ENCODE results near the gene CDKAL1.
"Not testable (repeated sequence)": the region's sequence is repeated elsewhere in the genome, so short reads cannot be mapped to it uniquely, and the experiment has no call there.

CDKAL1 gene

DNA sequence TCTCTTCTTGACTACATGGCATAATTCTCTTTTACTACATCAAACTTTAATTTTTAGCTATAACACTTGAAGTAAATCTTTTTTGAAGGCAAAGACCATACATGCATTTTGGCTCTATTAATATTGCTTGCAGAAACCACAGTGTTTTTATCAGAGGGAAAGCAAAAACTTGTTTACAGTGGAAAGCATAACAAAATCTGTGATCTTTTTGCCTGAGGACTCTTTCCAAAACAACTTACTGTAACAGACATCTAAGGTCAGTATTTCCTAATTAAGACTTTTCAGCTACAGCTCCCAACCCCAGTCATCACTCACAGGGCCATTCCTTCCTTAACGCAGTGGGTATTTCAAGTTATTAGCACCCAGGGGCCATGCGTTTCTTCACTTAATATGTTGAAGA is 274.7 kb downstream of the CDKAL1 start:
- no peak for DNase-seq

DNA sequence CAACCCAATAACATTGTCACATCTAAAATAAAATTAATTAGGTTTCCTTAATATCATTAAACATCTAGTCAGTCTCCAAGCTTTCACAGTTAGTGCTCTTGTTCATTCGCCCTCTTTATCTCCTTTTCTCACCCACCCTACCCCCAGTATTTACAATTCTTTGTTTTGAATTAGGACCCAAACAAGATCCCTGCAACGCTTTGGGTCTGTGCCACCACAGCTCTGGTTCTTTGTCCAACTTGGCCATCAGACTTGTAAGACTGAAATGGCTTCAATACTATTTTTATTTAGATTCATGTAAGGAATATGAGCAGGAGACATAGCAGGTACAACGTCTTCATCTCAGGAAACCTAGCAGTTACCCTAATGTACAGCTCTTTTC is 276.5 kb downstream of the CDKAL1 start:
- DNase-seq, result no peak

DNA sequence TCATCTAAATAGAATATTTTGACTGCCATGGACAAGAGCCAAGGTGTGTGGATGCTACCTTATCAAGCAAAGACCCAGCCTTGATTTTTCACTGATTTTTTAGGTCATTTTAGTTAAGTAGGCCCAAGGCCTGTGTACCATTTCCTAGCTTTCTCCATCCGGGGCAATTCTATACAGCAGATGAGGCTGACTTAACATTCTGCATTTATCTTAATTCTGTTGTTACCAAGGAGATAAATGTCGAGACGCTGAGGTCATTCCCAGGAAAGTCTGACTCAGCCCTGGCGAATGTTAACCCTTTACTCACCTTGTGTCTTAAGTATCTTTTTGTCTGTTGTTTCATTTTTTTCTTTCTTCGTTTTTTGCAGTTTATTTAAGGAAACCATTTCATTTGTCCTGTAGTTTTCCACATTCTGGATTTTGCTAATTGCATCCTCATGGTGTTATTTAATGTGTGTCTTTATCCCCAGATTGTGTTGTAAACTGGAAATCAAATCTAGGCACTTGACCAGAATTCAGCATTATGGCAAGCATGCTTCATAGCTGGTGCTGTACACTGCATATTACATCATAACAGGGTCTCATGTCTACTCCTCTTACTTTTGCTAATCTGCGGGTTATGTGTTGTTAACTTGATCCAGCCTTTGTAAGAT is 277.0 kb downstream of the CDKAL1 start:
- DNase-seq, result peak in 1 of 2 donors; percentile 3

DNA sequence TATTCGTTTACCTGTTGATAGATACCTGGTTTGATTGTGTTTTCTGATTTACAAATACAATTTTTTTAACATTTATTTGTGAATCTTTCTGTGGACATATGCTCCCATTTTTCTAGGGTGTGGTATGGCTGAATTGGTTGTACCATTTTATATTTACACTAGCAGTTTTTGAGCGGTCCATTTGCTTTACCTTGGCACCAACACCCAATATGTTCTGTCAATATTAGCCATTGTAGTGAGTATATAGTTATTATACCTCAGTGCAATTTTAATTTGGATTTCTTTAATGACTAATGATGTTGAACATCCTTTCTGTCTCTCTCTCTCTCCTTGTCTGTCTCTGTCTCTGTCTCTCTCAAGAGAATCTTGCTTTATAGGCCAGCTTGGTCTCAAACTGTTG is 278.5 kb downstream of the CDKAL1 start:
- DNase-seq, result no peak

DNA sequence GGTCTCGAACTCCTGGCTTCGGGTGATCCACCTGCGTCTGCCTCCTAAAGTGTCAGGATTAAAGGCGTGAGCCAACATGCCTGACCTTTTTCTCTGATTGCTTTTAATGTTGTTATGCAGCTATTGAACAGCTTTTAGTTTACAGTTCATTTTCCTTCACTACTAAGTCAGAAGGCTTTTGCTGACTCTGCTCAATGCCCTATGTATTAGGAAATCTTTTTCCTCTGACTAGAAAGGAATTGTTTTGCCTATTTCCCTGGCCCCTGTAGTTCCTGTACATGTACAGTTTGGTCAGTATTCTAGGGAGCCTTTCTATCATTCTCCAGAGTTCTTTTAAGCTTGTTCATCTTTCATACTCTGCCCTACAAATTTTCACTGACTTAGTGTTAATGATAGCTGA is 280.2 kb downstream of the CDKAL1 start:
- no peak for DNase-seq

DNA sequence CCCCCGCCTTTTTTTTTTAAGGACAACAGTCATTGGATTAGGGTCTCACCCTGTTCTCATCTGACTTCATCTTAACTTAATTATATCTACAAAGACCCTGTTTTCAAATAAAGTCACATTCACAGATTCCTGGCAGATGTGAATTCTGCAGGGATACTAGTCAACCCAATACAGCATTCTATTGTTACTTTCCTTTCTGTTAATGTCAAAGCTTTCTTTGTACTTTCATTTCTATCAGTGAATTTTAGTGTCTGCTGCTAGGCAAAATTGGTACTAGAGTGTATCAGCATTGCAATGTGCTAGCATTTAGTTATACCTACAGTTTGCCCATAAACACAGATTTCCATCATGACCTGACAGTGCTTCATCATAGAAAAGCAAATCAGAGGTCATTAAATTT is 281.9 kb downstream of the CDKAL1 start:
- DNase-seq, result no peak

DNA sequence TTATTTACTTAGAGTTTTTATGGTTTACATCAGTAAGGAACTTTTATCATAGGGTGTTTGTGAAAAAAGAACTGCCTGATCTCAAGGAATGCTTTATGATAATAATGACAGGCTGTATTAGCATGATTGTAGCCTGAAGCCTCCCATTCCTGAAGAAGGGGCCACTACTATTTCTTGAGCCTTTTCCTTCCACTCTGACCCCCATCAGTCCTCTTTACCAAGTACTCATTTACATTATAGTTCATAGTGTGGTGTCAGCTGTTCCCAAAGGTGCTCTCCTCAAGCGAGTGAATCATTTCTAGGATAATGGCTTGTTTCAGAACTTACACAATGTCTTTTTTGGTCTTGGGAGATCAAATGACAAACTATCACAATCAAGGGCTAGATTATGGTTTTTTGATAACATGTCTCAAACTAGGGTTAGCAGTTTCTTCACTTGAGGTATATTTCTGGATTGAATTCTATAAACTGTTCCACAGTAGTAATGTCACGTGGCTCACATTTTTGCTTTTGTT is 283.6 kb downstream of the CDKAL1 start:
- DNase-seq, result no peak

DNA sequence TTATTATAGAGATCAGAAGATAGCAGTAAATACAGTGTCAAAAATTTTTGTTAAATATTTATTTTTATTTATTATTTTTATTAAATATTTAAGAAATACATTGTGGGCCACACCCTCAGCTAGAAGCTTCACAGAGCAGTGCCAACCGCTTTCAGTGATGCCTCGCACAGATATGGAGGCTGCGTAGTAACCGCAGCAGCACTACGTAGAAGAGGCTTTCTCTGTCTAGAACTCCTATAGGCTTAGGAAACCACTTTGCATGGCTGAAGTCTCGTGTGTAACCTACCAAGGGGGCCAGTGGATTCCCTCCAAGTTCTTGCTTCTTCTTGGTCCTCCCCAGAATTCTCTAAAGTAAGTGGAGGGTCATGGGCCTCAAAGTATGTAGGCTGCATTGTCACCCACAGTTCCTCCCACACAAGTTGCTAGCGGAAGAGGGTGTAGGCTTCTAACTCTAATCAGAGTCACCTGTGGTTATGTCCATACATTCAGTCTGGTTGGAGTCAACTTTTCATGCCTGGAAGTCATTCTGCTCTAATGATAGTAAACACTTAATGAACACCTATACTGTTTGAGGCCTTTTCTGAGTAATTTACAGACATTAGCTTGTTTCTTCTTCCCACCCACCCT is 285.6 kb downstream of the CDKAL1 start:
- DNase-seq, result no peak

DNA sequence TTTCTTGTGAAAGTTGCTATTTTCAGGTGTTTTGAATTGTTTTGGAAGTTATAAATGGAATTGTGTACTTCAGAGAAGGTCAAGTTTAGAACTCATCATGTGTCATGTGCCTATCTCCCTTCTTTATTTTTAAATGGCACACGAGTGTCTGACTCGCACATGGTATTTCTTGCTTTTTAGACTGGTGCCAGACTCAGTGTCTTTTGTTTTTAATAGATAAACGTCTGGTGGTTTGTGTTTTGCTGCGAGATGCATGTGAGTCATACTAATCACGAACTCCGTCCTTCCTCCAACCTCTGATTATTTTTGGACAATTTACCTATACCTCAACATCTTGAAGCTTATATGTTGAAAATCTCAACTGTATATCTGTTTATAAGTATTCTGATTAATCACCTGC is 292.1 kb downstream of the CDKAL1 start:
- DNase-seq, result no peak

DNA sequence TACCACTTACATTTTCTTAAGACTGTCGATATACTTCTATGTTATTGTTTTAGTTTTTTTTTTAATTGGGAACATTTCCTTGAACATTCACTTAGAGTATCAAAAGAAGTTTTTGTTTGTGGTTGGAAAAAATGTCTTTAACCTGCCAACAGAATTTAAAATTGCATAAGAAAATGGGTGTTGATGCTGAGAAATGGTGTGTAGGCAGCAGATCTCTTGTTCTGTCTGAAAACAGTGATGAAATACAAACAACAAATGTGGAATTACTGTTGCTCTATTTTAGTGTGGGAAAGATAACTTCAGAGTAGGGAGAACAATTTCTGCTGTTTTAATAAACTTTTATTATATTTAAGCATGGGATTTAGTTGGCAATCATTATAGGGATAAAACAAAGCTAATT is 293.5 kb downstream of the CDKAL1 start:
- no peak for DNase-seq

DNA sequence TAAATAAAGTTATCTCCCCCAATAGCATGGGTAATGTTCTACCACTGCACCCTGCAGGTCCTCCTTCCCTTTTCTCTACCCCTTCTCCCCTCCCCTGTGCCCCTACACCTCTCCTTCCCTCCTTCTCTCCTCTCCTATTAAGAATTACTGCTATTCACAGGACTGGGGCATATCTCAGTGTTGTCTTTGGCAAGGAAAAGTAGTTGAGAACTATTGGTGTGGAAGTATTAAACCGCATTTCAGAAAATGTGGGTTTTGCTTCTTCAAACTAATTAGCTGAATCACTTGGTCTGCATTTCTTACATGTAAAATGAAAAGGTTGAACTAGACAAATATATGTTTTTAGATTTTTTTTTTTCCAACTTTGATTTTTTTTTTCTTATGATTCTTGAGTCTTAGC is 296.3 kb downstream of the CDKAL1 start:
- DNase-seq, result no peak

DNA sequence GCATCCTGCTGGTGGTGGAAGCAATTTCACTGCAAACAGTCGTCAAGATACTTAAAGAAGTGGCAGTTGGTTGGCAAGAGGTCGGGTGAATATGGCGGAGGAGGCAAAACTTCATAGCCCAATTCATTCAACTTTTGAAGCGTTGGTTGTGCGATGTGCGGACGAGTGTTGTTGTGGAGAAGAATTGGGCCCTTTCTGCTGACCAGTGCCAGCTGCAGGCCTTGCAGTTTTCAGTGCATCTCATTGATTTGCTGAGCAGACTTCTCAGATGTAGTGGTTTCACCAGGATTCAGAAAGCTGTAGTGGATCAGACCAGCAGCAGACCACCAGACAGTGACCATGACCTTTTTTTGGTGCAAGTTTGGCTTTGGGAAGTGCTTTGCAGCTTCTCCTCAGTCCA is 297.0 kb downstream of the CDKAL1 start:
- DNase-seq, result not testable (repeated sequence)

DNA sequence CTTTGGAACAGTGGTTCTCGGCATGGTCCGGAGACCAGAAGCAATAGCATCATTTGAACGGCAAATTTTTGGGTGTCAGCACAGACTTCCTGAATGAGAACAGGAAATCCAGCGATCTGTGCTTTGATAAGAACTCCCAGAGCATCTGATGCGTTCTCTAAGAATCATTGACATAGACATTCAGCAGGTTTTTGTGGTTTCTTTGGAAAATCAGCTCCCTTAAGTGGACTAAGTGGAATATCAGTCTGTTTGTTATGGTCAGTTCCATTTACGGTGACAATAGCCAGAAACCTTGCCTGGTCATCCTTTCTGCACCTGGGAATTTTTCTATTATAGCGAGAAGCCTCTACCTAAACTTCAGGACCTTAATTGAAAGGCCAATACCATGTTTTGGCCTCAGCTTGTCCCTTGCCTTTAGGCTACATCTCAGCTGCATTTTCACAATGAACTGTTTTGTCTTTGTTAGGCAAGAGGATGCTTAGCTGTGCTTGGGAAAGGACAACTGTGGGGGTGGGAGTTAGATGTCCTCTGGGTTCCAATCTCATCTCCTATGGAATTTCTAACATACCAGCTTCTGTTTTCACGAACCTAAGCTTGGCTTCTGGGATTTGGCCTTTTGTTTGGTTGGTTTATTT is 299.7 kb downstream of the CDKAL1 start:
- no peak for DNase-seq

DNA sequence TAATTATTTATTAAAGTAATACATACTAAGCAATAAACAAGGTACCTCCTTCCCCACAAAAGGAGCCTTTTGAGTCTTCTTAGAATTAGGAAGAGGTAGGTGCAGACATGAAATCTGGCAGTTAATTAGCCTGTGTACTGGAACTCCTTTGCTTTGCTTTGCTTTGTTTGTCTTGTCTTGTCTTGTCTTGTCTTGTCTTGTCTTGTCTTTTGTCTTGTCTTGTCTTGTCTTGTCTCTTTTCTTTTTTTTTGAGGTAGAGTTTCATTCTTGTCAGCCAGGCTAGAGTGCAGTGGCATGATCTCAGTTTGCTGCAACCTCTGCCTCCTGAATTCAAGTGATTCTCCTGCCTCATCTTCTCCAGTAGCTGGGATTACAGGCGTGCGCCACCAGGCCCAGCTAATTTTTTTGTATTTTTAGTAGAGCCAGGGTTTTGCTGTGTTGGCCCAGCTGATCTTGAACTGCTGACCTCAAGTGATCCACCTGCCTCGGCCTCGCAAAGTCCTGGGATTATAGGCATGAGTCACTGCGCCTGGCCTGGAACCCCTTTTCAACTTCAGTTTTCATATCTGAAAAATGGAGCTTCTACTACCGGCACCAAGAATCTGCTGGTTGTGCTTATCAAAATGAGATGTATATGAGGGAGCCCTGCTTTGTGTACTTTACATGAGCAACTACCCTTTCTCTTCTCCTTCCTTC is 301.2 kb downstream of the CDKAL1 start:
- no peak for DNase-seq

DNA sequence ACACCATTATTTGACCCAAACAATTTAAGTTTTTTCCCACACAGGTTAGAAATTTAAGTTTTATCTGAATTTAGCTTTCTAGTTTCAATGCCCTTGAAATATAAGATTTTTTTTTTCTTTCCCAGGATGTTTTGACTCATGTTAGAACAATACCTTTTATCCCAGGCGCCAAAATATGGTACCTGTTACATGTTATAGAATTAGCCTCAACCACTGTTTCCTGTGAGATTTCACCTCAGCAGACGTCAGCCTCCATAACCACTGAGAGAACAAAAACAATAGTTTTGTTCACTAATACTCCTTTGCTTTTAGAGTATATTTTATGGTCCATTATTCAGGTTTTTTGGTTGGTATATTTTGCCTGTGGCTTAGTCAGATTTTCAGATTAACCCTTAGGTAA is 302.9 kb downstream of the CDKAL1 start:
- DNase-seq, result no peak

DNA sequence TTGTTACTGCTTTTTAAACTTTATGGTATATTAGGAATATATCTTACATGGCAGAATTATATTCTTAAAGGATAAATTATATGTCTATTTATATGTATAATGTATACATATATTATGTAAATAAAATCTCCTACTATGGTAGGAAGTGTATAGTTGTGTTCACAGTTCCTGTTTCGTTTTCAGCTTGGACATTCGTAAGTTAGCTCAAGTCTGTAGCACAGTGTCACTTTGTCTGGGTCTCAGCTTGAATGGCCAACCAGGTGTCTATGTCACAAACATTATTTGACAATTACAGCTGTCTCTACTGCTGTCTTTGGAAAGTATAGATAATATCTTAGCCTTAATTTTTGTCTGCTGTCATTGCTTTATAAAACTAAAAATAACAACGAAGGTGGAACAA is 303.9 kb downstream of the CDKAL1 start:
- no peak for DNase-seq

DNA sequence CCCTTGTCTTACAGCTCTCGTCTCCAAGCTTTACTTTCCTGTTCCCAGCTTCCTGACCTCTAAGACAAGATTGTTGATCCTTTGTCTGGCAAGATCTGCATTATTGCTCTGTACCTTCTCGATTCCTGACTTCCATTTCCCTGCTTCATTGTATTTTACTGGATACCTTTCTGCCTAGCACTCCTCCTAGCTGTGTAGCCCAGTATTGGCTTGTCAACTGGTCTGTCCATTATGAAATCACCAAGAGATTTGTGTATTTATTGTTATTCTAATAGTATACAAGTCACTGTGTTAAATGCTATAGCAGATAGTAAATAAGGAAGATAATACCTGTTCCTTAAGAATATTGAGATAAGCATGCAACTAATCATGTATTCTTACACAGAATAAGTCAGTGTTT is 305.4 kb downstream of the CDKAL1 start:
- no peak for DNase-seq

DNA sequence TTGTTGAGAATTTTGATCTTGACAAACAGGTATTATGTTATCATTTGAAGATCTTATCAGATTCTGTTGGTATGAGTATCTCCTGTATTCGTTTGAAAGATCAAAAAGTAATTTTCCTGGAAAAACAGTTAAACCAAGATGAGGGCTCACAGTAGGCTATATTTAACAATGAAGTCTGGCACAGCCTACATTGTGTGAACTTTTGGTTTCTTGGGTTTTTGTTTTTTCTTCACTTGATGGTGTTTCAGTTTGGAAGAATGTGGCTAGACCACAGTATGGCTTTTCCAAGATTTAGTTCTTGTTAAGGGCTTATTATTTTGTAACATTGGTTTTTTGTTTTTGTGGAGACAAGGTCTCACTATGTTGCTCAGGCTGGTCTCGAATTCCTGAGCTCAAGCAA is 306.4 kb downstream of the CDKAL1 start:
- no peak for DNase-seq

DNA sequence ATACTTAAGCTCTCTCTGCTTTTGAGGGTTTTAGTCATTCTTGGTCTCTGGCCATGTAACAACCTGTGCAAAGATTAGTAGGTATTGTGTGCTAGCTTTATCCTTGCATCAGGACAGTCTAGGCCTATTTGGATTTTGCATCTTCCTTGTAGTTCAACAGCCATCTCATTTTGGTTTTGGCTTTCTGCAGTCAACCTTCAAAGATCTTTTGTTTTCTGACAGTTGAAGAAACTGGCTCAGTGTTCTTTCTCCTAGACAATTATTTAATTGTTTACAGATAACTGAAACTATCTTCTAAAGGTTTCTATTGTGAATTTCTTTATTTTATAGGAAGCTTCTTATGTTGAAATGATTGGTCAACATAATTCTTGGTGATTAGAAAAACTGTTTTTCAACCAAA is 307.5 kb downstream of the CDKAL1 start:
- no peak for DNase-seq

DNA sequence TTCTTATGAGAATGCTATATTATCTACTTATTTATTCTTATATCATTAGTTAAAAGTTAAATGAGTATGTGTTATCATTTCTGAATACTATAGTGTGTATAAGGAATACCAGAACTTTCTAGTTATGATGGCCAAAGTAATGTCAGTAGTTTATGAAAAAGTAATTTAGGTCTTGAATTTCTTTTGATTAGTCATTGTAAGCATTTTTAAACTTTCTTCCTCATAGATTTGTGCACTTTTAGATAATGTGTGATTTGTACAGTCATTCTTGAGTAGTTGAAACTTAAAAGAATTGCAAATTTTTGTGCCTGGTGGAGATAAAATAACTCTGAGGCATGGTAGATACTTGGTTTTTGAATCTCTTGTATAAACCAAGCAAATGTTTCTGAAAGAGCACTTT is 311.3 kb downstream of the CDKAL1 start:
- no peak for DNase-seq

DNA sequence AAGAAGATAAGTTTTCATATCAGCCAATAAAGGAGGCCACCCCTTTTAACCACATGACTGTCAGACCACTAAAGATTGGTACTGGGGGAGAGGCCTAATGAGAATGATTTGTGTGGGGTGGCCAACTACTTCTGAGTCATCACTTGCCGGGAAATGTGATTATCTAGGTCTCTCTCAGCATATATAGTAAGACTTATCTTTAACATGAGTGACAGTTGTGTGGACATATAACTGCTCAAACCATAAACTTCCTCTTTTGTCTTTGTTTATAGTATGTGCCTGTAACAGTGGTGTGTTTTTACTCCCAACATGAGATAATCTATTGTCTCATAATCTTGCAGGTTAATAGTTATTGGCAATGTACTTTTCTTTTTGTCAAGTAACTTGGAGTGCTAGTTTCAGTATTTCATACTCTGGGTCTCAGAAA is 312.4 kb downstream of the CDKAL1 start:
- no peak for DNase-seq

DNA sequence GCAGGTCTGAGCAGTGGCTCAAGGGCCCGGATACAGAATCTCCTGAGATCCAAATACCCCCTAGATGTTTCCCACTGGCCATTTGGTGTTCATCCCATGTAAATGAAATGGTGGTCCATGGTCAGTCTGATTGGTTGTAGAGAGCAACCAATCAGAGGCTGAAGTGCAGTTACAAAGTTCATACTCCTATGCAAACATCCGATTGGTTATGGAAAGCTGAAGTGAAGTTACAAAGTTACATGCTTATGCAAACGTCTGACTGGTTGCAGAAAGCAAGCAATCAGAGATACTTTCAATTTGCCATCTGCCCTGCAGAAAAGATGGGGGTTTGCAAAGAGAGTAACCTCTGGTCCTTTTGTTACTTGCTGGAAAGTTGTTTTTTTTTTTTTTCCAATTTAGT is 313.6 kb downstream of the CDKAL1 start:
- no peak for DNase-seq

DNA sequence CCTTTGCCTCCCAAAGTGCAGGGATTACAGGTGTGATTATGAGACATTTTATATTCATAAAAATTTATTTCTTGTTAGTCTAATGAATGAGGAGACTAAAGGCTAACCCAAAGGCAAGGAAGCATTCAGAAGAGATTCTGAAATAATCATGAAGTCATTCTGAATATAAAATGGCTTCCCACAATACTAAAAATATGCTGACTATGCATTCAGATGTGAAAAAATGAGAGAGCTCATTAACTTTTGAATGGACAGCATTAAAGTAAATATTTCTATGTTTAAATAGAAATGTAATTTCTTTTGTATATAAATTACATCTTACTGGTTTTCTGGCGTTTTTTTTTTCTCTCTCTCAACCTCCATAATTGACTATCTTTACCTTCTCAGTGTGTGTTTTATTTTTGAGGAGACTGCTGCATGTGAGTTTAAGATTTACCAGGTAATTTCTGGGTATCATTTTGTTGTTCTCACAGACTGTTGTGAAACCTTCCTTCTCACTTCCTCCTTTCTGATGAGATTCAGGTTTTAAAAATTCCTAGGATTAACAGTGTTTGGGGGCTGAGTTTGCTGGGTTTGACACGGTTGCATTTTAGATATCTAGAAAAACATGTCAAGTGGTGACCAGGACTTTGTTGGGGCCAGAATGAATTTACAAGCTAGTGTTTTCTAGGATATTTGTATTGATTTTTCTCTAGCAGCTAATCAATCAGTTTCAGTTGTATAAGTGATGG is 316.6 kb downstream of the CDKAL1 start:
- DNase-seq, result no peak
